ENCODE results near the gene TTLL6. TPM values are rescaled to one million over a fixed set of nuclear protein-coding genes. Genes with fewer than 3 reads are reported as not detected.

Gene TTLL6
- total RNA-seq, 1 experiment from 2014 or later, result 0.21 TPM

DNA sequence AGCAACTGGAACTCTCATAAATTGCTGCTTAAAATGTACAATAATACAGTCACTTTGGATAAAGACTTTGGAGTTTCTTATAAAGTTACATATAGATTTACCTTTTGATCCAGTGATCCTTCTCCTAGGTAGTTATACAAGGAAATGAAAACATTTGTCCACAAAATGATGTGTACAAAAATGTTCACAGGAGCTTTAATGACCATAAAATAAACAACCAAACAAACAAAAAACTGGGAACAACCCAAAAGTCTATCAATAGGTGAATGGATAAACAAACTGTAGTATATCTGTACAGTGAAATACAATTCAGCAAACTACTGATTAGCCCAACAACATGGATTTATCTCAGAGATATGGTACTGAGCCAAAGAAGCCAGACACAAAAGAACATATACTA lies 37.6 kb downstream of the TTLL6 start:
- TF ChIP-seq, protein P1, sequence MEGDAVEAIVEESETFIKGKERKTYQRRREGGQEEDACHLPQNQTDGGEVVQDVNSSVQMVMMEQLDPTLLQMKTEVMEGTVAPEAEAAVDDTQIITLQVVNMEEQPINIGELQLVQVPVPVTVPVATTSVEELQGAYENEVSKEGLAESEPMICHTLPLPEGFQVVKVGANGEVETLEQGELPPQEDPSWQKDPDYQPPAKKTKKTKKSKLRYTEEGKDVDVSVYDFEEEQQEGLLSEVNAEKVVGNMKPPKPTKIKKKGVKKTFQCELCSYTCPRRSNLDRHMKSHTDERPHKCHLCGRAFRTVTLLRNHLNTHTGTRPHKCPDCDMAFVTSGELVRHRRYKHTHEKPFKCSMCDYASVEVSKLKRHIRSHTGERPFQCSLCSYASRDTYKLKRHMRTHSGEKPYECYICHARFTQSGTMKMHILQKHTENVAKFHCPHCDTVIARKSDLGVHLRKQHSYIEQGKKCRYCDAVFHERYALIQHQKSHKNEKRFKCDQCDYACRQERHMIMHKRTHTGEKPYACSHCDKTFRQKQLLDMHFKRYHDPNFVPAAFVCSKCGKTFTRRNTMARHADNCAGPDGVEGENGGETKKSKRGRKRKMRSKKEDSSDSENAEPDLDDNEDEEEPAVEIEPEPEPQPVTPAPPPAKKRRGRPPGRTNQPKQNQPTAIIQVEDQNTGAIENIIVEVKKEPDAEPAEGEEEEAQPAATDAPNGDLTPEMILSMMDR (IDR thresholded peaks at IDR 0.05; ENCODE audit: unreplicated experiment), result no peak
- H3K36me3 Mint-ChIP-seq (ENCODE audit: insufficient read depth, unreplicated experiment), result no peaks in the 10 kb centered on the region
- DNase-seq, result no peak
- no peak overlapping the region for H3K4me3 Mint-ChIP-seq (ENCODE audit: low read depth, unreplicated experiment)
- CTCF ChIA-PET, result interaction anchor here (0.6 to 1.8 kb wide), 3 partner anchors 12 to 100 kb away, joined by 4 to 6 read pairs (median 5); no protein-coding TSS in a partner anchor
- no TSS peak for BruUV-seq (replicated peaks)
- no peak overlapping the region for H3K27ac Mint-ChIP-seq (ENCODE audit: unreplicated experiment)
- H3K9me3 Mint-ChIP-seq (ENCODE audit: low read depth, unreplicated experiment), result no peaks in the 10 kb centered on the region
- intact Hi-C loops (cut with micrococcal nuclease; ENCODE audit: unreplicated experiment), result no loop called here
- H3K4me1 Mint-ChIP-seq (ENCODE audit: low read depth, unreplicated experiment), result no peaks in the 10 kb centered on the region
- peaks cover 6% of the 10 kb centered on the region for H3K27me3 Mint-ChIP-seq (ENCODE audit: unreplicated experiment)

DNA sequence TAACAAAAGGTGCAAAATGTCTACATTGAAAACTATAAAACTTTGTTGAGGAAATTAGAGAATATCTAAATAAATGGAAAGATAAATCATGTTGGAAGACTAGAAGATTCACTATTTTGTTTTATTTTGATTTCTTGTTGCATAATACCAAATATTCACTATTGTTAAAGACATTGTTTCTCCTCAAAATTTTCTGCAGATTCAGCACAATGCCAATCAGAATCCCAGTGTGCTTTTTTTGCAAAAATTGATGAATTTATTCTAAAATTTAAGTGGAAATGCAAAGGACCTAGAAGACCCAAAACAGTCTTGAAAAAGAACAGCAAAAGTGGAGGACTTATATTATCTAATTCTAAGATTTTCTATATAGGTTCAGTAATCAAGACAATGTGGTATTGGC lies 40.4 kb downstream of the TTLL6 start:
- no peak for DNase-seq
- CTCF ChIA-PET, result no interaction called here
- Mint-ChIP-seq H3K27ac (ENCODE audit: unreplicated experiment) (no peak overlapping the region), H3K4me1 (ENCODE audit: low read depth, unreplicated experiment) (no peaks in the 10 kb centered on the region), H3K9me3 (ENCODE audit: low read depth, unreplicated experiment) (no peaks in the 10 kb centered on the region), H3K36me3 (ENCODE audit: insufficient read depth, unreplicated experiment) (no peaks in the 10 kb centered on the region), H3K4me3 (ENCODE audit: low read depth, unreplicated experiment) (no peak overlapping the region), H3K27me3 (ENCODE audit: unreplicated experiment) (peaks cover 9% of the 10 kb centered on the region)
- BruUV-seq (replicated peaks), result no TSS peak
- TF ChIP-seq, protein P1 (IDR thresholded peaks at IDR 0.05; ENCODE audit: unreplicated experiment), result no peak
- intact Hi-C loops (cut with micrococcal nuclease; ENCODE audit: unreplicated experiment), result no loop called here

DNA sequence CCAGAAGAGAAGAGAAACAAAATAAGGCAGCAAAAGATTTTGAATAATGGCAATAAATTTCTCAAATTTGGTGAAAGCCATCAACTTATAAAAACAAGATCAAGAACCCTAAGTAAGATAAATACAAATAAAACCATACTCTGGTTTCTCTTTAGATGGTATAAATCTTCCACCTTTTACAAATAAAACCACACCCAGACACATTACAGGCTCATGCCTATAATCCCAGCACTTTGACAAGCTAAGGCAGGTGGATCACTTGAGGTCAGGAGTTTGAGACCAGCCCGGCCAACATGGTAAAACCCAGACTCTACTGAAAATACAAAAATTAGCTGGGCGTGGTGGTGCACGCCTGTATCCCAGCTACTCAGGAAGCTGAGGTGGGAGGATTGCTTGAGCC lies 43.8 kb downstream of the TTLL6 start:
- CTCF ChIA-PET, result interaction anchor here (0.7 kb wide), 2 partner anchors 11 to 555 kb away, joined by 3 to 4 read pairs; no protein-coding TSS in a partner anchor
- intact Hi-C loops (cut with micrococcal nuclease; ENCODE audit: unreplicated experiment), result no loop called here
- BruUV-seq (replicated peaks), result no TSS peak
- no peak overlapping the region for H3K4me3 Mint-ChIP-seq (ENCODE audit: low read depth, unreplicated experiment)
- no peak for DNase-seq
- no peaks in the 10 kb centered on the region for H3K36me3 Mint-ChIP-seq (ENCODE audit: insufficient read depth, unreplicated experiment)
- H3K4me1 Mint-ChIP-seq (ENCODE audit: low read depth, unreplicated experiment), result no peaks in the 10 kb centered on the region
- H3K27me3 Mint-ChIP-seq (ENCODE audit: unreplicated experiment), result peaks cover 35% of the 10 kb centered on the region
- H3K27ac Mint-ChIP-seq (ENCODE audit: unreplicated experiment), result no peak overlapping the region
- H3K9me3 Mint-ChIP-seq (ENCODE audit: low read depth, unreplicated experiment), result no peaks in the 10 kb centered on the region
- TF ChIP-seq, protein P1 (IDR thresholded peaks at IDR 0.05; ENCODE audit: unreplicated experiment), result no peak

DNA sequence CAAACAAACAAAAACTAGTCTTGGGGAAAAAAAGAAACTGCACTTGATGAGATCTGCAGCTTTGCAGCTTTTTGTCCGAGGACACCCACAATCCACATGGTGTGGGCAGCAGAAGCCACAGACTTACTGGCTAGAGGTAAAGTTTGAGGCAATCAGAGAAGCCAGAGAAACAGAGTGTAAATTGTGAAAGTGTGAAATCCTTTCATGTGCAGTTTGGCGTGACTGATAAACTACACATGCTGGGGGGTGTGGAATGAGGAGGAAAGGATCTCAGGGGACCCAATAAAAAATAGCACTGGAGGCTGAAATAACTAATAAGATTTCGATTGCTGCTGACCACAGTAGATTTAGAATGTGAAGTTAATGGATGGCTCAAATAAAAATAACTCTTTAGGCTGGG lies 46.1 kb downstream of the TTLL6 start:
- Mint-ChIP-seq H3K36me3 (ENCODE audit: insufficient read depth, unreplicated experiment) (no peaks in the 10 kb centered on the region), H3K9me3 (ENCODE audit: low read depth, unreplicated experiment) (no peaks in the 10 kb centered on the region), H3K4me1 (ENCODE audit: low read depth, unreplicated experiment) (no peaks in the 10 kb centered on the region), H3K27me3 (ENCODE audit: unreplicated experiment) (peaks cover 35% of the 10 kb centered on the region), H3K27ac (ENCODE audit: unreplicated experiment) (no peak overlapping the region), H3K4me3 (ENCODE audit: low read depth, unreplicated experiment) (no peak overlapping the region)
- CTCF ChIA-PET, result no interaction called here
- BruUV-seq (replicated peaks), result no TSS peak
- intact Hi-C loops (cut with micrococcal nuclease; ENCODE audit: unreplicated experiment), result no loop called here
- TF ChIP-seq, protein P1 (IDR thresholded peaks at IDR 0.05; ENCODE audit: unreplicated experiment), result no peak
- no peak for DNase-seq
